HG03175 (cell line): ENCODE results near the gene SH3BP2.

ENCODE experiments used
- ATAC-seq: cut with Tn5 transposase; IDR thresholded peaks from one replicate; pipeline ENCODE4 v1.9.1; 2021; ENCODE audit warnings: mild to moderate bottlenecking, moderate library complexity; ENCODE audit not compliant: unreplicated experiment

The SH3BP2 gene

DNA sequence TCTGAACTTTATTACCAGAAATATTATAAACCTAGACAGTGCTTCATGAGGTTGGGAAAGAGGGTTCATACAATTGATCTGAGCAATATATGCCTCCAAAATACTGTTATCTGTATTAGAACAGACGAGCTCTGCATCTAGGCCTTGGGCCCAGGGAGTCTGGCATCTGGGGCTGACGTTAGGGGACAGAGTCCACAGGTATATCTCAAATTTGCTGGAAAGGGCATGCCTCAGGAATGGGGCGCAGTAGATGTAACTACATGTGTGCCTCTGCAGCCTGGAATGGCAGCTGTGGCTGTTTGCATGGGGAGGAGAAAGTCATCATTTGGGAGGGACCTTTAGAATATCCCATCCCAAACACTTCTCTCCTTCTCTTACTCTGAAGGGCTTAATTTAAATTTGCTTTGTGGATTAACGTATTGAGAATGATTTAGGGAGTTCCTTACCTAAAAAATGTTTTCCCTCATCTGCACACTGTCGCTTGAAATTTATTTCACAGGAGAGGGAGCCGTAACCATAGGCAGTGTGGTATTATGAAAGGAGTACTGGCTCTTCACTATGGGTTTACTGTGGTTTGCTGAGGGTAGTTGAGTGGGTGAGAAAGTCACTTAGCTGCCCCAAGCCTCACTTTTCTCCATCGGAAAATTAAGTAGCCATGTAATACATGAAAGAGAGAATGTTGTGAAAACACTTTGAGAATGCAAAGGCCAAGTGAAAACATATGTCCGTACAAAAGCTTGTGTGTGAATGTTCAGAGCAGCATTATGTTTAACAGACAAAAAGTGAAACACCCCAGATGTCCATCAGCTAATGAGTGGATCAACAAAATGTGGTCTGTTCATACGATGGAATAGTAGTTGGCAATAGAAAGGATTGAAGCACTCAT is 56.6 kb downstream of the SH3BP2 start:
- no peak for ATAC-seq

- ATAC-seq = no peak
These were observed 58.3 kb downstream of the SH3BP2 start for GRCh38 chr4:2850966-2851798.

GRCh38 chr4:2852481-2852921 is 59.6 kb downstream of the SH3BP2 start:
- ATAC-seq = no peak

- ATAC-seq = no peak
These were observed 62.7 kb downstream of the SH3BP2 start for GRCh38 chr4:2855584-2855983.

DNA sequence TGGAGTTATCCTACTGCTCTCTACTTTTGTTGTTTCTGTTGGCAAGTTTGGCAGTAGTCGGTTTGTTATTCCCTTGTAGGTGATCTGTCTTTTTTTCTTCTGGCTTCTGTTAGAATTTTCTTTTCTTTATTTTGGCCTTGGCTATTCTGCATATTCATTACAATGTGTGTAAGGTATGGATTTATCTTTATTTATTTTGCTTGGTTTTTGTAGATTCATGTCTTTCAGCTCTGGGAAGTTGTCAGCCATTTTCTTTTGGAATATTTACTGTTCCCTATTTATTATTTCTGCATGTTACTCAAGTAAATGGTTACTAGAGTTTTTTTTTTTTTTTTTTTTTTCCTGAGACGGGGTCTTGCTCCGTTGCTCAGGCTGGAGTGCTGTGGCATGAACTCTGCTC is 63.4 kb downstream of the SH3BP2 start:
- ATAC-seq = no peak

- ATAC-seq = no peak
These were observed 64.6 kb downstream of the SH3BP2 start for GRCh38 chr4:2857349-2857927.

DNA sequence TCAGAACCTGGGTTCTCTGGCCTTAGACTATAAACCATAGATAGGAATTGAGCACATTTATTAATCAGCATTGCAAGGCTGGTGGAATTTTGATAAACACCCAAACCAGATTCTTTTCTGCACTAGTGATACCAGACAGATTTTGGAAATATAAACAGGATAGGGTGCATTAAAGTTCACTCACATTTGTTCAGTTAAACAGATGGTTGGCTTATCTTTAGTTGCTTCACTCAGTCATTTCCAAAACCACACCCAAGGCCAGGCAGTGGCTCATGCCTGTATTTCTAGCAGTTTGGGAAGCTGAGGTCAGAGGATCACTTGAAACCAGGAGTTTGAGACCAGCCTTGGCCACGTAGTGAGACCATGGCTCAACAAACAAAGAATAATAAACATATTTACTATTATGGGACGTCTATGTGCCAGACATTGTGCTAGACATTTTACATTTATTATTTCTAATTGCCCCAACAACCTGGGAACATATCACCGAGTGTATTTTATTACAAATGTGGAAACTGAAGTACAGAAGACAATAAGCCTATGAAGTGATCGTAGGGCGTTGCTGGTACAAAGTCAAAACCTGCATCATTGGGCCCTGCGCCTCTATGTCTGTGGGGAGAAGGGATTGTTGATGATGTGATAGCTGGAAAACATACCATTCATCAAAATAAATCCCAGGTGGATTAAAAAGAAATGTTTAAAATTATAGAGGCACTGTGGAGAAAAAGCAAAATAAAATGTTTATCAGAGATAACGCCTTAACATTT is 65.7 kb downstream of the SH3BP2 start:
- ATAC-seq = no peak

- no peak for ATAC-seq
These were observed 66.6 kb downstream of the SH3BP2 start for GRCh38 chr4:2859514-2859913.

DNA sequence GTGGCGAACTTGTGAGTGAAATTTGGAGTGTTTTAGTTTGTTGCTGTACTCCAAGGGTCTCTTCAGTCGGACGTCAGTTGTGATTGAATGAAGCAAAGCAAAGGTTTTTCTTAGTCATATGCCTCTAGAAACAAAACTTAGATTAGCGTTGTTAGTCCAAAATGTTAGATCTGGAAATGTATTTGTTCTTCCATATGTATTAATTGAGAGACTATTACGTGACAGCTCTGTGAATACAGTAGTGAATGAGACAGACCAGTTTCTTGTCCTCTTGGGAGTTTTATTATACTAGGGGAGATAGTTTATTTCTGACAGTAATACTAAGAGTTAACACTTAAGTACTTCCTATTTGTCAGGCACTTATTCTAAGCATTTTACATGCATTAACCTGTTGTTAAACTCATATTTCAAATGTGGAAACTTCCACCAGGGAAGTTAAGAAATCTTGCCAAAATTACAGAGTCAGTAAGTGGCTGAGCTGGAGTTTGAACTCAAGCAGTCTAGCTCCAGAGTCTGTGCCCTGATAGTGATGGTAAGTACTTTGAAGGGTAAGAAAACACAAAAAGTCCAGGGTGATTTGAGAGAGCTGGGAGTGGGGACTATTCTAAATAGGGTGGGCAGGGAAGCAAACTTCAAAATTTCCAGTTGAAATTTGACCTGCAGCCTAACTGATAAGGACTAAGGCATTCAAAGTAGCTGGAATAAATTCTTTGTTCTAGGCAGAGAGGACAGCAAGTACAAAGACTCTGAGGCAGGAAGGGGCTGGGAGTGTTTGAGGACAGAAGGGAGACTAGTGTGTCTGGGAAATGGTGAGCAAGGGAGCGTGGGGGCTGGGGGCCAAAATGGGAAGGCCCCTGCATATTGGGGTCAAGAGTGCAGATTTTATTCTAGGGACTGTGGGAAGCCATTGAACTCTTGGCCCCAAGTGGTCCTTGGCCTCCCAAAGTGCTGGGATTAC is 67.8 kb downstream of the SH3BP2 start:
- ATAC-seq = no peak

DNA sequence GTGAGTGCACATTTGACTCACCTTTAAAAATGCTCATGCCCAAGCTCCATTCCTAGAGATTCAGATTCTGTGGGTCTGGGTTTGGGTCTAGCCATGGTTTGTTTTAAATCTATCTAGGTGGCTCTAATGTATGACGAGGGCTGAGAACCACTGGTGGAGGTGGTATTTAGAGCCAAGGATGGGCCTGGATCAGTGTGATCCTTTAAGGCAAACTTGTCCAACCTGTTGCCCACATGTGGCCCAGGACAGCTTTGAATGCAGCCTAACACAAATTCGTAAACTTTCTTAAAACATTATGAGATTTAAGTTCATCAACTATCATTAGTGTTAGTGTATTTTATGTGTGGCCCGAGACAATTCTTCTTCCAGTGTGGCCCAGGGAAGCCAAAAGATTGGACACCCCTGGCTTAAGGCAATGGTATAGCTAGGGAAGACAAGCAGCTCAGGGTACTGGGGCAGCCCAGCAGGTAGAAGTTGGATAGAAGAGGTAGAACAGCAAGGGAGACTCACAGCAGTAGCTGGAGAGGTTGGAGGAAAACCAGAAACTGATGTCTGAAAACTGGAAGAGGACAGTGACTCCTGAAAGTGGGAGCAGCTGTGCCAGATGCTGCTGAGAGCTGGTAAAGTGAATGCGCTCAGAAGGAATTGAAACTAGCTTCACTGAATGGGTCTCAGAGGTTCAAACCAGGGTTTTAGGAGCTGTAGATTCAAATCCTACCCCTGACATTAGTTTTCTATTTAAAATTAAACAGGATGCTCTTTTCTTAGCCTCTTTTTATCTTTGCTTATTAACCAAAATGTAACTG is 68.9 kb downstream of the SH3BP2 start:
- ATAC-seq = no peak

DNA sequence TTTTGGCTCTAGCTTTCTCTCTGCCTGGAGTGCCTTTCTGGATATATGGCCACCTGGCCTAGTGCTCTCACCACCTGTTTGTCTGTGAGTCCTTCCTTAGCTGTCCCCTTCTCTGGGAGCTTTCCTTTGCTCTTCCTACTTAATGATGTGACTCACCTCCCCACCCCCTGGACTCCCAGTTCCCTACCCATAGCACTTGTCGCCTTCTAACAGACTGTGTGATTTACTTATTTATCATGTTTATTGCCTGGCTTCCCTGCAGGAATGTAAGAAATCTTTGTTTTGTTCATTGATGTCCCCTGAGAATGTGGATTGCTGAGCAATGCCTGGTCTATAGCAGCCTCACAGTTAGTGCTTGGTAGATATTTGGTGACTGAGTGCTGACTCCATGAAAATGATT is 69.6 kb downstream of the SH3BP2 start:
- no peak for ATAC-seq

GRCh38 chr4:2863649-2864048 is 70.8 kb downstream of the SH3BP2 start:
- no peak for ATAC-seq

DNA sequence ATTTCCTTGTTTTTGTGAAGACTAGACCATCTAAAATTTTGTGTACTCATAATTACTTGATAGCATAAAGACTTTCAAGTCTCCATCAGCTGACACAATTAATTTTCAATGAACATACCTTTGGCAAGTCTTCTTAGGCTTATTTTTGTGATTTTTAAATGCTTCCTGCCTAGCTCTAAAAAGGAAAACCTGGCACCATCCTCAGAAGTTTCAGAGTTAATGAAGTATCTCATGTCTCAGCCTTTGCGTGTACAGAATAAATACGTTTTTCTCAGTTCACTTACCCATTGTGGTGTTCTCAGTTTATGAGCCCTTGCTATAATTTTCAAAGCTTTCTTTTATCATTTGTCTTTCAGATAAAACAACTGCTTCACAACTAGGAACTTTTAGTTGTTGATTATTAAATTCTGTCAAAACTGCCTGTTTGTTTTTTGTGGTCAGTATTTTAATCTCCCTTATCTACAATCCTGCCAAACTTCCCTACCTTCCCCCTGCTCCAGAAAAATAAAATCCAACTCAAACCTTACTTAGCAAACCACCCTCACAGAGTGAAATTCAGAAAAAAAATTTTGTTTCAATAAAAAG is 72.4 kb downstream of the SH3BP2 start:
- no peak for ATAC-seq

- ATAC-seq = no peak
These were observed 73.4 kb downstream of the SH3BP2 start for GRCh38 chr4:2866160-2866861.

DNA sequence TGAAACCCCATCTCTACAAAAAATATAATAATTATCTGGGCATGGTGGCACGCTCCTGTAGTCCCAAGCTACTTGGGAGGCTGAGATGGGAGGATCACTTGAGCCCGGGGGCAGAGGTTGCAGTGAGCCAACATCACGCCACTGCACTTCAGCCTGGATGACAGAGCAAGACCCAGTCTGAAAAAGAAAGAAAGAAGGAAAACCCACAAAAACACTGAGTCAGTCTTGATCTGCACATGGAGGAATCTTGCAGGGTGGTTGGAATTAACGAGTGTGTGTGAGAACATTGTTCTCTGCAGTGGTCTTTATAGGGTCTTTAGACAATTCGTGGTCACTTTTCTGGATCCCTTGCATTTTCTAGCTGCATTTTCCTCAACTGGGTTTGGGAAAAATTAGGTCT is 74.0 kb downstream of the SH3BP2 start:
- no peak for ATAC-seq

DNA sequence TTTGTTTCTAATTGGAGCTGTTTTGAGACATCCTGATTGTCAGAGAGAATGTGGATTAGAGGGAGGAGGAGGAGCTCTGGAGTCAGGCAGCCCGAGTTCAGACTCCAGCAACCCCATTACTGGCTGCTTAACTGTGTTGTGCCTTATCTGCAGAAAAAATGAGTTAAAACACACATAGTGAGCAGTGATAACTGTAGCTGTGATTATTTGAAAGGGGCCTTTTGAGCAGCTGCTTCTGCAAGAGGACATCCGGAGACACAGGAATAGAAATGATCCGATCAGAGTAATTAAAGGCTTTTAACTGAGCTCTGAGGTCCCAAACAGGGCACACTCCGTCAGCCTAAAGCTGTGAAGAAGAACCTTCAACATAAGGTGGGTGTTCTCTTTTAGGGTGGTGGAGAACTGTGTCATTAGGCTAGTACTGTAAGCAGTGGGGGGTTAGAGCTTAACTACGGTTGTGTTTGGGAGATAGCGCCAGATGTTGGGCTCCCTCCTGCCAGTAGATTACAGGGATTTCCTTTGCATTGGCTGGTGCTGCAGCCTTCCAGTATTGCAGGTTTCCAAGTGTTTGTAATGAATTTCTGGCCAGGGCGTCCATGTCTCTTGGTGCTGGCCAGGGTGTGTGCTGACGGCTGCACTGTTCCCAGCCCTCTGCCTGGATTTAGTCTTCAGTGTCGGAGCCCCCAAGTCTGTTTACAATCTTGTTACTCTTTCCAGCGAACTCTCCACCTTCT is 75.0 kb downstream of the SH3BP2 start:
- no peak for ATAC-seq

DNA sequence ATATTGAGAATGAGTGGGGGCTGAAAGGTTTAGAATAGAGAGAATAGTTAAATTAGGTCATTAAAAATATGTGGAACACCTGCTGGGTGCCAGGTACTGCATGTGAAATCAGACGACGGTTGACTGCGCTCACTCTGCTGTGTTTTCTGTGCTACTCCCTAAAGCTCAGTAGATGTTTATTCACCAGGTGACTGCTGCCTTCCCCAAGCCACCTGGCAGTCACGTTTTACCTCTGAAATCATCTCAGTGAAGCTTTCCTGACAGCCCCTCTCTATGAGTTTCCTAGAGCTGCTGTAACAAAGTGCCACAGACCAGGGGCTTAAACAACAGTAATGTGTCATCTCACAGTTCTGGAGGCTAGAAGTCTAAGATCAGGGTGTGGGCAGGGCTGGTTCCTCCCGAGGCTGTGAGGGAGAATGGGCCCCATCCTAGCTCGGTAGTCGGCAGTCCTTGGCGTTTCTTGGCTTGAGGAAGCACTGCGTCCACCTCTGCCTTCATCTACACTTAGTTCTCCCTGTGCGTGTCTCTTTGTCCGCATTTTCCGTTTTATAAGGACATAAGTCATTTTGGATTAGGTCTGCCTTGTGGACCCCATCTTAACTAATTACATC is 76.1 kb downstream of the SH3BP2 start:
- ATAC-seq = no peak
